Measurements from ENCODE around the gene AANAT.

Gene AANAT

GRCh38 chr17:76492123-76492988 is 25.0 kb downstream of the AANAT start (continued):
- TF ChIP-seq TSHZ2 (CRISPR knock-in tag; IDR thresholded peaks at IDR 0.05) (no peak), CSRNP3 (CRISPR knock-in tag; IDR thresholded peaks at IDR 0.05) (no peak), BACH2 (CRISPR knock-in tag; IDR thresholded peaks at IDR 0.05; ENCODE audit: borderline replicate concordance) (no peak), ZFP3 (CRISPR knock-in tag; IDR thresholded peaks at IDR 0.05) (no peak), CREB5 (CRISPR knock-in tag; IDR thresholded peaks at IDR 0.05; ENCODE audit: low read depth) (no peak)

- ATAC-seq = peak; percentile 12
- no peak for TF ChIP-seq ISL1 (CRISPR knock-in tag; IDR thresholded peaks at IDR 0.05)
- TF ChIP-seq TSHZ2 (CRISPR knock-in tag; IDR thresholded peaks at IDR 0.05) = no peak
- TF ChIP-seq ESRRG (CRISPR knock-in tag; IDR thresholded peaks at IDR 0.05) = no peak
- TF ChIP-seq CREB5 (CRISPR knock-in tag; IDR thresholded peaks at IDR 0.05; ENCODE audit: low read depth) = no peak
- no peak for TF ChIP-seq PPARA (CRISPR knock-in tag; IDR thresholded peaks at IDR 0.05; ENCODE audit: borderline replicate concordance)
- no peak for TF ChIP-seq ZNF8 (CRISPR knock-in tag; IDR thresholded peaks at IDR 0.05)
- no peak for TF ChIP-seq ZNF70 (CRISPR knock-in tag; IDR thresholded peaks at IDR 0.05)
- no peak for TF ChIP-seq POU6F1 (CRISPR knock-in tag; IDR thresholded peaks at IDR 0.05; ENCODE audit: borderline replicate concordance, low read depth)
- TF ChIP-seq TCF4 (CRISPR knock-in tag; IDR thresholded peaks at IDR 0.05; ENCODE audit: borderline replicate concordance) = no peak
- no peak for TF ChIP-seq ZNF565 (CRISPR knock-in tag; conservative IDR thresholded peaks at IDR 0.05; ENCODE audit: low read depth)
- no peak for TF ChIP-seq ZC3H10 (CRISPR knock-in tag; IDR thresholded peaks at IDR 0.05)
- no peak for TF ChIP-seq BACH2 (CRISPR knock-in tag; IDR thresholded peaks at IDR 0.05; ENCODE audit: borderline replicate concordance)
- no peak for TF ChIP-seq RARB (CRISPR knock-in tag; IDR thresholded peaks at IDR 0.05)
- TF ChIP-seq ZFP30 (CRISPR knock-in tag; IDR thresholded peaks at IDR 0.05) = no peak
Observed at GRCh38 chr17:76492989-76493501, 25.6 kb downstream of the AANAT start.

Measured in SK-N-SH treated with all-trans-retinoic acid at 6 μM for 48 hours (cell line).